Measurements from ENCODE around the gene ZNF660.
"Not testable (repeated sequence)": the region's sequence is repeated elsewhere in the genome, so short reads cannot be mapped to it uniquely, and the experiment has no call there.

The ZNF660 gene

DNA sequence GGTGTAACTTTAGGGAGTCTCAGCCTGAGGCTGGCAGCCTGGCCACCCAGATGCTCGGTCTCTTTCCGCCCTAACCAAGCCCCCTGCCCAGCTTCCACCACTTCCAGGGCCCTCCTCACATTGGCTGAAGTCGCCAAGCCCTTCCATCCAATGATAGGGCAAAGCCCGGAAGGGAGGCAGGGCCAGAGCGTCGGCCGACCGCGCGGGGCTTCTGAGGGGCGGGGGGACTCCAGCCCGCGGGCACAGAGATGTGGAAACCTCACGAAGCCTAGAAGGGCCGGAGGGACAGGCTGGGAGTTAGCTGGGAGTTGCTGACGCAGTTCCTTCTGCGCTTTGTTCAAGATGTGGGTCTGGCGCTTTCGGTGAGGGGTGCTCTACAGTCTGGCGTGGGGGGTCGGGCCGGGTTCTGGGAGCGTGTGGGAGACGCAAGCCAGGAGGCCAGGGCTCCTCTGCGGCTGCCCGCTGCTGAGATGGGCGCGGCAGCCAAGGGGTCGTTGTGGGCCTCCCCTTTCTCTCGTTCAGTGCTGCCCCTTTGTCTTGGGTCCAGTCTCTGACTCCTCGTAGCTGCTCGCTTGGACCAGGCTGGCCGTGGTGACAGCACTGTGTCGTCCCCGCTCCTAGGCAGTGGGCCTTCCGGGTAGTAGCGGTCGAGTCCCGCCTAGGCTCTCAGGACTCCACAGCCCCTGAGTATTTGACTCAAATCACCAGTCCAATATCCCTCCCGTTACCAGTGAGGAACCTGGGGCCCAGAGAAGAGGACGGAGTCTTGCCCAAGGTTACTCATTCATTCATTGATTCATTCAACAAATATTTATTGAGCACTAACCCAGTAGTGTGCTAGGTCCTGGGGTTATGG, at the start of gene ZNF660:
ZNF660 (plus strand) TSS at position 319 of the 856 bp plus-strand sequence. CDS start 9,230 bp downstream, outside the sequence.
- Histone ChIP-seq H3K4me1 (ENCODE audit: insufficient read depth, low read length) (no peaks in the 10 kb centered on the region; the same call in 1 of the 2 replicates), H3K9me3 (ENCODE audit: control insufficient read depth, insufficient read depth, low read length) (no peaks in the 10 kb centered on the region), H3K36me3 (ENCODE audit: insufficient read depth, low read length) (peaks cover 14% of the 10 kb centered on the region), H3K9ac (ENCODE audit: low read depth, low read length) (peak within 1 kb of the TSS; percentile 89)

DNA sequence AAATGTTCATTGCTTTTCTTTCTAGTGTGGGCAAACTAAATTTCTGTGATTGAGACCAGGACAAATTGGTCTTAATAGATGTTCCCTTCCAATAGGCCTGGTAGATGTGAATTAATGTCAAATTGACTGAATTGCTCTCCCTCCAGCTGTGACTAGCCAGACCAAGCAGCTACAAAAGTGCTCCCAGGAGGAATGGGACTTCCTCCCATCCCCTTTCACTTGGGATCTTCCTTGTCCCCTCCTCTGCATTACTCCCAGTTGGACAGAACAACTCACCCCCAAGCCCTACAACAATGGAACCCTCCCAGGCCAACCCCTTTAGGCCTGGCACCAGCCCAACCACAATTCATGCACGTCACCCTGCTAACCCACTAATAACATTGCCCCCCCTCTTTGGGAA, 49.4 kb upstream of the ZNF660 start:
- Histone ChIP-seq H3K9ac (ENCODE audit: low read depth, low read length) (no peak overlapping the region), H3K4me1 (ENCODE audit: insufficient read depth, low read length) (no peaks in the 10 kb centered on the region), H3K9me3 (ENCODE audit: control insufficient read depth, insufficient read depth, low read length) (no peaks in the 10 kb centered on the region), H3K36me3 (ENCODE audit: insufficient read depth, low read length) (no peaks in the 10 kb centered on the region)

DNA sequence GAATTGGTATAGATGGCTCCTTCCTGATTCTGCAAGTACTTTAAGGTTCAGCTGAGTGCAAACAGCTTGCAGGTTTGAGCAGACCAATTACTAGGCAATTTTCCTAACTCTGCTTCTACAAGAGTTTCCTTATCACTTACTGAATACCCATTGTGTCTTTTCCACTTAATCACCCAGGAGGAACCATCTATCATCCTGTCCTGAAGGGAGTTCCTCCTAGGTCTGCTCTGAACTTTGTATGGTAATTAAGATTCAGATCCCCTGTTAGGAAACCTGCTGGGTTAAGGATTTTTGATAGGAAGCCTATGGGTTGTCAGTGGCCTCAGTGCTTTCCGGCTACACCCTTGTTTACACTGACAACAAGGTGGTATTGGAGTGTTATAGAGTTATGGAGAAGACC, 40.0 kb upstream of the ZNF660 start:
- H3K36me3 ChIP-seq (ENCODE audit: insufficient read depth, low read length); H3K9ac ChIP-seq (ENCODE audit: low read depth, low read length); H3K4me1 ChIP-seq (ENCODE audit: insufficient read depth, low read length); H3K9me3 ChIP-seq (ENCODE audit: control insufficient read depth, insufficient read depth, low read length): not testable (repeated sequence)

DNA sequence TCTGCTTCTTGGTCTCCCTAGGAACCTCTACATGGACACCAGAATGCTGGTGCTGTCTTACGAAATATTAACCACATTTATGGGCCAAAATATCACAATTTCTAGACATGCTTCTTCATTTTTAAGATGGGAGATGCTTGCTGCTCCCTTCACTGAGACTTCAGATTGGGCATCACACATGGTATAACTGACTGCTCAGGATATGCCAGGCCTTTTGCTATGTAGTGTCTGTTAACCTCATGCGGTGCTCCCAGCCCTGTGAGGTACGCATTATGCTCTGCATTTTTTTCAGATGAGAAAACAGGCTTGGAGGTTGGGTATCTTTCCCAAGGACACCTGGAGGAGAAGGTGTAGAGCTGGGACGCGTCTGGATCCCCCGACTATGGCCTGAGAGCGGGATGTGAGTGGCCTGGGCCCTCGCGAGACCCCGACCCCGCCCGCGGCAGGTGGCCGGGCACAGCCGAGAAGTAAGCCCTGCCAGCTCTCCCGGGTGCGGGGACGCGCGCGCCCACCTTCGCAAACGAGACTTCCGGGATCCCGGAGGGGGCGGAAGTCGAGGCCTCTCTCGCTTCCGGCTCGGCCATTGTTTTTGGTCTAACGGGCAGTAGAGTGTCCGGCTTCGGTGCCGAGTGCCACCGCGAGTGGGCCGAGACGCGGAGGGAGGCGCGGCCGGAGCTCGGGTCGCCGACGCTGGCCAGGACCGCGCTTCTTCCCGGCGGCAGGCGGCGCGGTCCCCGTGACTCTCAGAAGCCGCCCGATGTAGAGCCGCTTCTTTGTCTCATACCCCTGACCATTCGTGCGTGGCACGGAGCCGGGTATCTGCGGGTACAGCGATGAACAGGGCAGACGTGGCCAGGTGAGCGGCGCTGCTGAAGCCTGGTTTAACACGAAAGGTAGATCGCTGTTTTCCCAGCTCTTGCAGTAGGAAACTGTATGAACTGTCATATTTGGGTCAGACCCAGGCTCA, 29.9 kb upstream of the ZNF660 start, which contains the start of gene ZKSCAN7:
ZKSCAN7 (plus strand) TSS at position 568 of the 967 bp plus-strand sequence. CDS start 1,855 bp downstream, outside the sequence.
- H3K9me3 ChIP-seq (ENCODE audit: control insufficient read depth, insufficient read depth, low read length): no peaks in the 10 kb centered on the region
- H3K4me1 ChIP-seq (ENCODE audit: insufficient read depth, low read length): no peaks in the 10 kb centered on the region
- peak within 1 kb of the TSS; percentile 78 for H3K9ac ChIP-seq (ENCODE audit: low read depth, low read length)
- peaks cover 7% of the 10 kb centered on the region; the same call in 1 of the 2 replicates for H3K36me3 ChIP-seq (ENCODE audit: insufficient read depth, low read length)

DNA sequence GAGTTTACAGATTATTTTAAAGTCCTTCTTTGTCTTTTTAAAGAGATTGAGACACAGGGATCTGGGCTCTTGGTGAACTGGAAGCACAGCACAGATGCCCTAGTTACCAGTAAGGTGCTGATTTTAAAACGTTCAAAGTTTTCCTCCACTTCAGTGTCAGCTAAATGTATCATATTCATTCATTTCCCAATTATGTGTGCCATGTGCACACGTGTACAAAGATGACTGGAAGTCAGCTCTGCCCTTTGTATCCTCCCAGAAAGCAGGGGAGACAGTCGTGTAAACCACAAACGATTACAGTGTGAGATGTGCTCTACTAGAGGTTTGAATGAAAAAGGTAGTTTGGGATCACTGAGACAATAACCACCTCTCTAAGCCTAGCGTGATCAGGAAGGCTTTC, 29.0 kb upstream of the ZNF660 start:
- no peaks in the 10 kb centered on the region for H3K9me3 ChIP-seq (ENCODE audit: control insufficient read depth, insufficient read depth, low read length)
- peak overlapping the region; percentile 78 for H3K9ac ChIP-seq (ENCODE audit: low read depth, low read length)
- H3K36me3 ChIP-seq (ENCODE audit: insufficient read depth, low read length): peaks cover 8% of the 10 kb centered on the region; the same call in 1 of the 2 replicates
- no peaks in the 10 kb centered on the region for H3K4me1 ChIP-seq (ENCODE audit: insufficient read depth, low read length)

DNA sequence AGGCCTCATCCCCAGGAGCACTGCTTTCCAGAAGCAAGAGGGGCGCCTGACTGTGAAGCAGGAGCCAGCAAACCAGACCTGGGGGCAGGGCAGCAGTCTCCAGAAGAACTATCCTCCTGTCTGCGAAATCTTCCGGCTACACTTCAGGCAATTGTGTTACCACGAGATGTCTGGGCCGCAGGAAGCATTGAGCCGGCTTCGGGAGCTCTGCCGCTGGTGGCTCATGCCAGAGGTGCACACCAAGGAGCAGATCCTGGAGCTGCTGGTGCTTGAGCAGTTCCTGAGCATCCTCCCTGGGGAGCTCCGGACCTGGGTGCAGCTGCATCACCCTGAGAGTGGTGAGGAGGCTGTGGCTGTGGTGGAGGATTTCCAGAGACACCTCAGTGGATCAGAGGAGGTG, 27.7 kb upstream of the ZNF660 start:
- no peak overlapping the region for H3K9ac ChIP-seq (ENCODE audit: low read depth, low read length)
- no peaks in the 10 kb centered on the region for H3K9me3 ChIP-seq (ENCODE audit: control insufficient read depth, insufficient read depth, low read length)
- peaks cover 8% of the 10 kb centered on the region; the same call in 1 of the 2 replicates for H3K36me3 ChIP-seq (ENCODE audit: insufficient read depth, low read length)
- H3K4me1 ChIP-seq (ENCODE audit: insufficient read depth, low read length): no peaks in the 10 kb centered on the region

DNA sequence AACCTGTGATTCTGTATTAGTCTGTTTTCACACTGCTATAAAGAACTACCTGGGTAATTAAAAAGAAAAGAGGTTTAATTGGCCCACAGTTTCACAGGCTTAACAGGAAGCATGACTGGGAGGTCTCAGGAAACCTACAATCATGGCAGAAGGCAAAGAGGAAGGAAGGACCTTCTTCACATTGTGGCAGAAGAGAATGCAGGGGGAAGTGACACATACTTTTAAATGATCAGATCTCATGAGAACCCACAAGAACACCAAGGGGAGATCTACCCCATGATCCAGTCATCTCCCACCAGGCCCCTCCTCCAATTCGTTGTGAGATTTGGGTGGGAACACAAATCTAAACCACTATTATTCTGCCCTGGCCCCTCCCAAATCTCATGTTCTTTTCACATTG, 23.7 kb upstream of the ZNF660 start:
- no peaks in the 10 kb centered on the region for H3K4me1 ChIP-seq (ENCODE audit: insufficient read depth, low read length)
- no peaks in the 10 kb centered on the region for H3K9me3 ChIP-seq (ENCODE audit: control insufficient read depth, insufficient read depth, low read length)
- H3K36me3 ChIP-seq (ENCODE audit: insufficient read depth, low read length): peaks cover 19% of the 10 kb centered on the region; the same call in 1 of the 2 replicates
- no peak overlapping the region for H3K9ac ChIP-seq (ENCODE audit: low read depth, low read length)

DNA sequence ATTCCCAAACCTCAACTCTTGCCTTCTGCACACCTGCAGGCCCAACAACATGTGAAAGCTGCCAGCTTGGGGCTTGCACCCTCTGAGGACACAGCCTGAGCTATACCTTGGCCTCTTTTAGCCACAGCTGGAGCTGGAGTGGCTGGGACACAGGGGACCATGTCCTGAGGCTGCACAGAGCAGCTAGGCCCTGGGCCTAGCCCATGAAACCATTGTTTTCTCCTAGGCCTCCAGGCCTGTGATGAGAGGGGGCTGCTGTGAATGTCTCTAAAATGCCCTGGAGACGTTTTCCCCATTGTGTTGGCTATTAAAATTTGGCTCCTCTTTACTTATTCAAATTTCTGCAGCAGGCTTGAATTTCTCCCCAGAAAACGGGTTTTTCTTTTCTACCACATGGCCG, 22.6 kb upstream of the ZNF660 start:
- Histone ChIP-seq H3K4me1 (ENCODE audit: insufficient read depth, low read length) (no peaks in the 10 kb centered on the region), H3K9ac (ENCODE audit: low read depth, low read length) (no peak overlapping the region), H3K36me3 (ENCODE audit: insufficient read depth, low read length) (peaks cover 20% of the 10 kb centered on the region; the same call in 1 of the 2 replicates), H3K9me3 (ENCODE audit: control insufficient read depth, insufficient read depth, low read length) (no peaks in the 10 kb centered on the region)

DNA sequence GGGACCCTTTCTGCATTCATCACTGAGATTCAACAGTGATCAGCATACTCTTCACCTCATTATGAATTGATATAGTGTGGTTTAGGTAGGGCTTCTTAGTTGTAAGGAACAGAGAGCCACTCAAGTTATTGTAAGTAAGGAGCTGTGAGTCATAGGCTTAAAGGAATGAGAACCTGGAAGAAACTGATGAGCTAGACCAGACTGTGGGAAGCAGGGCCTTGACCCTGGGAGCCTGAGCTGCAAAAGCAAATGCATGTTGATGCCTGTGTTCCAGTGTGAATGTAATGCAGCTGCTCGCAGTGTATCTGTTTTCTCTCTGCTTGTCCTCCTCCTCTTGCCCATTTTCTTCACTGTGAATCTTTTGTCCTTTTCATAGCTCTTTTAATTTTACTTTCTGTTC, 16.2 kb upstream of the ZNF660 start:
- Histone ChIP-seq H3K36me3 (ENCODE audit: insufficient read depth, low read length) (peaks cover 19% of the 10 kb centered on the region; the same call in 1 of the 2 replicates), H3K4me1 (ENCODE audit: insufficient read depth, low read length) (no peaks in the 10 kb centered on the region), H3K9me3 (ENCODE audit: control insufficient read depth, insufficient read depth, low read length) (peaks cover 8% of the 10 kb centered on the region; the same call in 1 of the 2 replicates), H3K9ac (ENCODE audit: low read depth, low read length) (no peak overlapping the region)

DNA sequence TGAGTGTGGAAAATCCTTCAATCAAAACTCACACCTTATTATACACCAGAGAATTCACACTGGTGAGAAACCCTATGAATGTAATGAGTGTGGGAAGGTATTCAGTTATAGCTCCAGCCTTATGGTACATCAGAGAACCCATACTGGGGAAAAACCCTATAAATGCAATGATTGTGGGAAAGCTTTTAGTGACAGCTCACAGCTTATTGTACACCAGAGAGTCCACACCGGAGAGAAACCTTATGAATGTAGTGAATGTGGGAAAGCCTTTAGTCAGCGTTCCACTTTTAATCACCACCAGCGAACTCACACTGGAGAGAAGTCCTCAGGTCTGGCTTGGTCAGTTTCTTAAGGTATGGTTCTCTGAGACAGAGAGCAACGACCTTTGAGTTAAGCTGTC, 13.7 kb upstream of the ZNF660 start:
- H3K4me1 ChIP-seq (ENCODE audit: insufficient read depth, low read length): no peaks in the 10 kb centered on the region
- H3K9me3 ChIP-seq (ENCODE audit: control insufficient read depth, insufficient read depth, low read length): peaks cover 8% of the 10 kb centered on the region; the same call in 1 of the 2 replicates
- H3K36me3 ChIP-seq (ENCODE audit: insufficient read depth, low read length): peaks cover 8% of the 10 kb centered on the region; the same call in 1 of the 2 replicates
- no peak overlapping the region for H3K9ac ChIP-seq (ENCODE audit: low read depth, low read length)

DNA sequence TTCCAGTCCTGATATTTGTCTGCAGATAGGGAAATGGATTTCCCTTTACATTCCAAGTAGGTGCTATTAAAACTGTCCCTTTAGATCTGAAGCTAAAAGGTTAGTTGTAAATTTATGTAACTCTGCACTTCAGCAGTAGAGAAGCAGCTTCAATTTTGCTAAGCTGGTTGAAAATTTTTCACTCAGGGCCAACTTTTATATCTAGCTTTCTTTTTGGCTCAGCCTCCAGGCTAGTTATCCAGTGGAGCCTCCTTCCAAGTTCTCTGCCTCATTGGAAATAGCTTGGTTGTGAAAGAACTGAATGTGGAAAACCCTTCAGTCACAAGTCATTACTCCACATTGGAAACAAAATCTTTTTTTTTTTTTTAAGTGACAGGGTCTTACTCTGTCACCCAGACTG, 8.2 kb upstream of the ZNF660 start:
- Histone ChIP-seq H3K9ac (ENCODE audit: low read depth, low read length) (no peak overlapping the region), H3K9me3 (ENCODE audit: control insufficient read depth, insufficient read depth, low read length) (no peaks in the 10 kb centered on the region; the same call in 1 of the 2 replicates), H3K36me3 (ENCODE audit: insufficient read depth, low read length) (no peaks in the 10 kb centered on the region), H3K4me1 (ENCODE audit: insufficient read depth, low read length) (no peaks in the 10 kb centered on the region)

DNA sequence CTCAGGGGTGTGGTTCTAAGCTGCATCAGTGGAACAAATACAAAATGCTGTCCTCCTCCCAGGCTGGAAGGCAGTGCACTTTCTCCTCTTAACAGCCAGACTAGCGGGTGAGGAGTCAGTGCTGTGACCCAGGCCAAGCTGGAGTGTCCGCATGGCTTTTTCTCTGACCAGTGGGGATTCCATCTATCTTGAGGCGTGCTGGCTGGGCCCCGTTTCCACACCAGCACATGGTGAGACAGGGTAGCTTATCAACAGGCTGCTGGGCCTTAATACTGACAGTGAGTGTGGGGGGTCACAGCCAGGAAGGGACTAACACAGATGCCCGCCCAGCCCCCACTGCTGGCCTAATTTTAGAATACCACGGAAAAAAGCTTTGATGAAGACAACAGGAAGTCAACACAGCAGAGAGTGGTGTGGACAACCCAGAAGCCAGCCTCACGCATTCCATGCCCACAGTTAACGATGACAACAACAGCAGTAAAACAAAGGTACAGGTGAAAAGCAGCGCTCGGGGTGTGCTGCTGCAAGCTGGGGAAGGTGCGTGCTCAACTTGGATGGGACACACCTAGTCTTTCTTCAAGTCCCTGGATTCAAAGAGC, 7.3 kb upstream of the ZNF660 start:
- not testable (repeated sequence) for H3K4me1 ChIP-seq (ENCODE audit: insufficient read depth, low read length); H3K9me3 ChIP-seq (ENCODE audit: control insufficient read depth, insufficient read depth, low read length); H3K36me3 ChIP-seq (ENCODE audit: insufficient read depth, low read length); H3K9ac ChIP-seq (ENCODE audit: low read depth, low read length)

DNA sequence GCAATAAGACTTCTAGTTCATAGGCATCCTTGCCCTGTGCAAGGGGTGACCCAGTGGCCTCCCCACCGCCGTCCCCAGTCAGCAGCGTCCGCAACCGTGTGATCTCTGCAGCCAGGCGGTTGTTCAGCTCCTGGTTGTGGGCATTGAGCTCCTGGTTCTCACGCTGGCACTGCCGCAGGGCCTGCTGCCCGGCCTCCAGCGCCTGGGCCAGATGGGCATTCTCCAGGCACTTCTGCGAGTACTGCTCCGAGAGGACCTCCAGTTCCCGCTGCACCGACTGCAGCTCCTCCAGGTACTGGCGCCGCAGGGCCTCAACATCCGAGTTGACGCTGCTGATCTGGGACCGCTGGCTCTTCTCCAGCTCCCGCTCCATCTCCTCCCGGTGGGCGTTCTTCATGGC, 6.4 kb upstream of the ZNF660 start:
- H3K9ac ChIP-seq (ENCODE audit: low read depth, low read length); H3K4me1 ChIP-seq (ENCODE audit: insufficient read depth, low read length); H3K9me3 ChIP-seq (ENCODE audit: control insufficient read depth, insufficient read depth, low read length); H3K36me3 ChIP-seq (ENCODE audit: insufficient read depth, low read length): not testable (repeated sequence)

DNA sequence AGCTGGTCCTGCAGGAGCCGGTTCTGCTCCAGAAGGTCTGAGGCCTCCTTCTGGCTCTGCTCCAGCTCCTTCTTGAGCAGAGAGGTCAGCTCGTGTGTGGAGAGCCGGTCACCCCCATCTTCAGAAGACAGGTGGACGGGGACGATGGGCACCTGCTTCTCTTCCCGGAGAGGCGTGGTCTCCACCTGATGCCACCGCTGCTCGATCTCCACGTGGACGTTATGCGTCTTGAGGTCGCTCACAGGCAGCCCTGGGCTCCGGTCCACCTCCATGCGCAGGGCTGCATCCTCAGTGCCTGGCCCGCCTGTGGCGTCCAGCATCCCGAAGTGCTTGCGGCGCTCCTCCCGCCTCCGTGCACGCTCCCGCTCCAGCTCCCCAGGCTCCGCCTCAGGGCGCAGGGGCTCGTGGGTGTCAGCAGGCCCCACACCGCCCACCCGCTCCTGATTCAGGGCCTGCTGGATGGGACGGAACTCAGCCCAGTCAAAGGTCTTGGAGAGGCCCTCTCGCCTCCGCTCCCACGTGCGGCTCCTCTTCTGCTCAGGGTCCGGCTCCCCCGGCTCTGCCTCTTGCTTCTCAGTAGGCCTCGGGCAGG, 5.7 kb upstream of the ZNF660 start:
- not testable (repeated sequence) for H3K9me3 ChIP-seq (ENCODE audit: control insufficient read depth, insufficient read depth, low read length); H3K4me1 ChIP-seq (ENCODE audit: insufficient read depth, low read length); H3K9ac ChIP-seq (ENCODE audit: low read depth, low read length); H3K36me3 ChIP-seq (ENCODE audit: insufficient read depth, low read length)

Measured in ES-I3 (cell line).